ENCODE results near the gene ANO1.

DNA sequence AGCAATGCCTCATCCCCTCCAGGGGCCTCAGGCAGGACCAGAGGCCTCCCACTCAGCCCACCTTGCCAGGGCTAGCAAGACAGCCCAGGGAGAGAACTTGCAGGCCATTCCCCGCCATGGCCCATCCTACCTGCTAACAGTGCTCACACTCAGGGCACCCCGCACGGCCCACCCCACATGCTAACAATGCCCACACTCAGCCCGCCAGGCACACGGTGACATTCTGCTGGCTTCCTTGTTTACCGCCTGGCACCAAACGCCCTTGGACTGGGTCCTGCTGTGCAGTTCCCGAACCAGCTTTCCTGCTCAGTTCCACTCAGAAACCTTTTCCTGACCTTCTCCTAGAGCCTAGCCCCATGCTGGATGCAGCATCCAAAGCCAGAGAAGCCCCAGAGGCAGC lies 91.5 kb downstream of the ANO1 start:
- TF ChIP-seq, protein P1, sequence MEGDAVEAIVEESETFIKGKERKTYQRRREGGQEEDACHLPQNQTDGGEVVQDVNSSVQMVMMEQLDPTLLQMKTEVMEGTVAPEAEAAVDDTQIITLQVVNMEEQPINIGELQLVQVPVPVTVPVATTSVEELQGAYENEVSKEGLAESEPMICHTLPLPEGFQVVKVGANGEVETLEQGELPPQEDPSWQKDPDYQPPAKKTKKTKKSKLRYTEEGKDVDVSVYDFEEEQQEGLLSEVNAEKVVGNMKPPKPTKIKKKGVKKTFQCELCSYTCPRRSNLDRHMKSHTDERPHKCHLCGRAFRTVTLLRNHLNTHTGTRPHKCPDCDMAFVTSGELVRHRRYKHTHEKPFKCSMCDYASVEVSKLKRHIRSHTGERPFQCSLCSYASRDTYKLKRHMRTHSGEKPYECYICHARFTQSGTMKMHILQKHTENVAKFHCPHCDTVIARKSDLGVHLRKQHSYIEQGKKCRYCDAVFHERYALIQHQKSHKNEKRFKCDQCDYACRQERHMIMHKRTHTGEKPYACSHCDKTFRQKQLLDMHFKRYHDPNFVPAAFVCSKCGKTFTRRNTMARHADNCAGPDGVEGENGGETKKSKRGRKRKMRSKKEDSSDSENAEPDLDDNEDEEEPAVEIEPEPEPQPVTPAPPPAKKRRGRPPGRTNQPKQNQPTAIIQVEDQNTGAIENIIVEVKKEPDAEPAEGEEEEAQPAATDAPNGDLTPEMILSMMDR (IDR thresholded peaks at IDR 0.05; ENCODE audit: insufficient read depth, low read length, poor library complexity, severe bottlenecking): no peak
- TF ChIP-seq EZH2phosphoT487 (conservative IDR thresholded peaks at IDR 0.05; ENCODE audit: low read length): no peak

Measured in SU-DHL-6 (cell line).